M059J (cell line): Measurements from ENCODE around the gene HSD11B2. TPM values are rescaled to one million over a fixed set of nuclear protein-coding genes. Genes with fewer than 3 reads are reported as not detected.

ENCODE experiments used
- DNase-seq: peaks from one replicate; pipeline ENCODE4 v3.0.0-alpha.2; 2012; ENCODE audit warnings: low read depth
- total RNA-seq: library from RNA; depleted of rRNA; stranded (reverse); fragments of >200 nt; shearing (Covaris generic); gene quantifications from 2 replicates; pipeline ENCODE4 v1.2.3, GENCODE V29; 2014

Gene HSD11B2
- total RNA-seq, 1 experiment from 2014 or later: 0.25 TPM

GRCh38 chr16:67396159-67397035 lies 34.5 kb upstream of the HSD11B2 start:
- DNase-seq: peak; percentile 77

GRCh38 chr16:67397036-67397801 lies 33.7 kb upstream of the HSD11B2 start:
- DNase-seq: no peak

- DNase-seq: no peak
These were observed 32.9 kb upstream of the HSD11B2 start for GRCh38 chr16:67397812-67398545.

- no peak for DNase-seq
These were observed 32.2 kb upstream of the HSD11B2 start for GRCh38 chr16:67398546-67399217.

GRCh38 chr16:67399218-67399733 lies 31.6 kb upstream of the HSD11B2 start:
- DNase-seq: no peak

GRCh38 chr16:67399749-67400704 lies 30.9 kb upstream of the HSD11B2 start:
- no peak for DNase-seq

- DNase-seq: no peak
These were observed 30.0 kb upstream of the HSD11B2 start for GRCh38 chr16:67400901-67401300.

GRCh38 chr16:67403976-67404555 lies 26.9 kb upstream of the HSD11B2 start:
- no peak for DNase-seq

- DNase-seq: no peak
These were observed 26.1 kb upstream of the HSD11B2 start for GRCh38 chr16:67404740-67405226.

GRCh38 chr16:67405336-67405735 lies 25.6 kb upstream of the HSD11B2 start:
- DNase-seq: no peak

GRCh38 chr16:67406111-67406971 lies 24.6 kb upstream of the HSD11B2 start:
- peak; percentile 60 for DNase-seq

- no peak for DNase-seq
These were observed 23.6 kb upstream of the HSD11B2 start for GRCh38 chr16:67407176-67407787.

- DNase-seq: no peak
These were observed 23.0 kb upstream of the HSD11B2 start for GRCh38 chr16:67407788-67408452.

GRCh38 chr16:67409631-67410030 lies 21.3 kb upstream of the HSD11B2 start:
- no peak for DNase-seq

- DNase-seq: no peak
These were observed 19.6 kb upstream of the HSD11B2 start for GRCh38 chr16:67411339-67411738.

- no peak for DNase-seq
These were observed 18.6 kb upstream of the HSD11B2 start for GRCh38 chr16:67412294-67412693.
